SK-N-MC (cell line): Measurements from ENCODE around the gene JAKMIP1.

Experiments used
- DNase-seq: peaks from one replicate; pipeline ENCODE4 v3.0.0-alpha.2; 2011; ENCODE audit warnings: low read depth, low spot score
- H3K27ac ChIP-seq: fragments of 200-600 bp; sonication (generic); 2 replicates; pipeline ENCODE4 v1.5.1; 2016; ENCODE audit warnings: mixed run types
- H3K36me3 ChIP-seq: fragments of 200-600 bp; sonication (generic); 2 replicates; pipeline ENCODE4 v1.6.1; 2017; ENCODE audit warnings: antibody characterized with exemption, low read length, mixed read lengths; ENCODE audit not compliant: insufficient read depth
- H3K4me3 ChIP-seq: fragments of 200-600 bp; sonication (generic); 2 replicates; pipeline ENCODE4 v1.5.1; 2016
- H3K9ac ChIP-seq: fragments of 200-600 bp; sonication (generic); 2 replicates; pipeline ENCODE4 v1.8.0; 2017; ENCODE audit warnings: mixed run types, mixed read lengths; ENCODE audit not compliant: insufficient read length
- H3K9me3 ChIP-seq: fragments of 200-600 bp; sonication (generic); 2 replicates; pipeline ENCODE4 v1.6.1; 2017; ENCODE audit warnings: low read depth, mild to moderate bottlenecking, antibody characterized with exemption, low read length, moderate library complexity, mixed read lengths
- EZH2 ChIP-seq: fragments of 200-600 bp; sonication (generic); IDR thresholded peaks from one replicate; pipeline ENCODE4 v1.6.1; 2017; ENCODE audit warnings: antibody characterized with exemption
- FOXP2 ChIP-seq: optimal IDR thresholded peaks from 2 replicates; pipeline ENCODE3; 2011; ENCODE audit warnings: mild to moderate bottlenecking, moderate library complexity; ENCODE audit not compliant: insufficient read depth; ENCODE audit errors: extremely low read length, control extremely low read depth
- POLR2AphosphoS5 ChIP-seq: IDR thresholded peaks from 2 replicates; pipeline ENCODE4 v1.6.1; 2012; ENCODE audit warnings: mild to moderate bottlenecking, low read depth, low read length, borderline replicate concordance

Gene JAKMIP1

DNA sequence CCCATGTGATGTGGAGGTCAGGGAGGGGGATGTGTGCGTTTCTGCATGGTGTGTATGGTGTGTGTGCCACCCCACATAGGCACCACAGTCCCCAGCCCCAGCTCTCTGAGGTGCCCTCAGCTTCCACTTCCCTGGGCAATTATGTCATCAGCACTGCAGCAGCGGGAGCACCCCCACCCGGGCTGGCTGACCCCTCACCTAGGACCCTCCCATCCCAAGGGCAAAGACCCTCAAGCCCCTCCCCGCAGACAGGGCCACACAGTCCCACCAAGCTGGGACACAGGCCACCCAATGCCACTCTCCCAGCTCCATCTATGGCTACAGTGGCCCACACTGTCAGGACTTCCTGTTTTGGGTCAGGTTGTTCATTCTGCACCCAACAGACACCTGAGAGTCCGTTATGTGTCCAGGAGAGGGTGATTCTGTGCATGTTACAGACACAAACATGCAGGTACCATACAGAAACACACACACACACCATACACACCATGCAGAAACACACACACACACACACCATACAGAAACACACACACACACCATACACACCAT lies 75.2 kb downstream of the JAKMIP1 start:
- Histone ChIP-seq H3K27ac (no peak overlapping the region), H3K4me3 (no peak overlapping the region), H3K9me3 (no peaks in the 10 kb centered on the region), H3K36me3 (no peaks in the 10 kb centered on the region), H3K9ac (no peak overlapping the region)
- TF ChIP-seq POLR2AphosphoS5 = no peak
- TF ChIP-seq EZH2 = no peak
- no peak for TF ChIP-seq FOXP2
- DNase-seq = no peak

- no peaks in the 10 kb centered on the region for H3K36me3 ChIP-seq
- no peak for TF ChIP-seq POLR2AphosphoS5
- no peak for TF ChIP-seq EZH2
- no peak for TF ChIP-seq FOXP2
- H3K9ac ChIP-seq = no peak overlapping the region
- no peak for DNase-seq
- no peak overlapping the region for H3K27ac ChIP-seq
- H3K4me3 ChIP-seq = no peak overlapping the region
- H3K9me3 ChIP-seq = no peaks in the 10 kb centered on the region
Observed at GRCh38 chr4:6124386-6125102, 75.8 kb downstream of the JAKMIP1 start.

- TF ChIP-seq FOXP2 = no peak
- TF ChIP-seq POLR2AphosphoS5 = no peak
- TF ChIP-seq EZH2 = no peak
- Histone ChIP-seq H3K9me3 (no peaks in the 10 kb centered on the region), H3K36me3 (no peaks in the 10 kb centered on the region), H3K4me3 (no peak overlapping the region), H3K9ac (no peak overlapping the region), H3K27ac (no peak overlapping the region)
- no peak for DNase-seq
Observed at GRCh38 chr4:6123976-6124375, 76.4 kb downstream of the JAKMIP1 start.

DNA sequence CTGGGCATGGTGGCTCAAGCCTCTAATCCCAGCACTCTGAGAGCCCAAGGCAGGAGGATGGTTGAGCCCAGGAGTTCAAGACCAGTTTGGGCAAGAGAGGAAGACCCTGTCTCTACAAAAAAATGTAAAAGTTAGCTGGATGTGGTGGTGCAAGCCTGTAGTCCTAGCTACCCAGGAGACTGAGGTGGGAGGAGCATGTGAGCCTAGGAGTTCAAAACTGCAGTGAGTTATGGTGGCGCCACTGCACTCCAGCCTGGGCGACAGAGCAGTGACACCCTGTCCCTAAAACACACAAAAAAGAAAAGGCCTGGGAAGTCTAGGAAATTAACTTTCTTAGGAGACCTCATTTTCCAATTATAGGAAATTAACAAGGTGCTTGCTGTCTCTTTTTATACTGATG lies 76.8 kb downstream of the JAKMIP1 start:
- TF ChIP-seq FOXP2 (no peak), EZH2 (no peak), POLR2AphosphoS5 (no peak)

DNA sequence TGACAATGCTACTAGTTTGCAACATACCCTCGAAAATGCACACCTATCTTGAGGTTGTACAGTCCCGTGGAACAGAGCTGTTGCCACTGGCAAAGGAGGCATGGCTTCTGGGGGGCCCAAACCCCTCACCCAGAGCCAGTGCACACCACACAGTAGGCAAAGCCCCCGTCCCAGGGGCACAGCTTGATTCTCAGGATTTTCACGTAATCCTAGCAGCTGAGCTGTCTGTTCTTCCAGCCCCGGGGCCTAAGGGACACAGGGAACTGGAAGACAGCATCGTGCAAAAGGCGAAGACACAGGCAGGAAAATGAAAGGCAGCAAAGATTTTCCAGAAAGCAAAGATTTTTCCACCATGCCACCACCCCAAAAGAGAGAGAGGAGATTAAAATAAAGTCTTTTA lies 77.2 kb downstream of the JAKMIP1 start:
- no peak overlapping the region for H3K9ac ChIP-seq
- H3K4me3 ChIP-seq = no peak overlapping the region
- H3K36me3 ChIP-seq = no peaks in the 10 kb centered on the region
- DNase-seq = no peak
- no peak overlapping the region for H3K27ac ChIP-seq
- TF ChIP-seq EZH2 = no peak
- TF ChIP-seq POLR2AphosphoS5 = no peak
- TF ChIP-seq FOXP2 = no peak
- no peaks in the 10 kb centered on the region for H3K9me3 ChIP-seq

More for the DNA sequence above, 76.8 kb downstream of the JAKMIP1 start:
- no peaks in the 10 kb centered on the region for H3K36me3 ChIP-seq
- no peak for DNase-seq
- H3K9ac ChIP-seq = no peak overlapping the region
- H3K27ac ChIP-seq = no peak overlapping the region
- H3K4me3 ChIP-seq = no peak overlapping the region
- H3K9me3 ChIP-seq = no peaks in the 10 kb centered on the region

GRCh38 chr4:6122496-6122895 lies 77.9 kb downstream of the JAKMIP1 start:
- H3K36me3 ChIP-seq = no peaks in the 10 kb centered on the region
- H3K27ac ChIP-seq = no peak overlapping the region
- DNase-seq = no peak
- TF ChIP-seq FOXP2 = no peak
- TF ChIP-seq POLR2AphosphoS5 = no peak
- TF ChIP-seq EZH2 = no peak
- H3K9me3 ChIP-seq = no peaks in the 10 kb centered on the region
- H3K9ac ChIP-seq = no peak overlapping the region
- H3K4me3 ChIP-seq = no peak overlapping the region

GRCh38 chr4:6121941-6122340 lies 78.4 kb downstream of the JAKMIP1 start:
- Histone ChIP-seq H3K4me3 (no peak overlapping the region), H3K9ac (no peak overlapping the region), H3K36me3 (no peaks in the 10 kb centered on the region), H3K27ac (no peak overlapping the region), H3K9me3 (no peaks in the 10 kb centered on the region)
- no peak for TF ChIP-seq FOXP2
- TF ChIP-seq EZH2 = no peak
- no peak for TF ChIP-seq POLR2AphosphoS5
- DNase-seq = no peak

- Histone ChIP-seq H3K27ac (no peak overlapping the region), H3K4me3 (no peak overlapping the region), H3K9ac (no peak overlapping the region), H3K36me3 (no peaks in the 10 kb centered on the region), H3K9me3 (no peaks in the 10 kb centered on the region)
- DNase-seq = no peak
- TF ChIP-seq FOXP2 (no peak), POLR2AphosphoS5 (no peak), EZH2 (no peak)
Observed at GRCh38 chr4:6121276-6121850, 79.0 kb downstream of the JAKMIP1 start.
